Measurements from ENCODE around the gene DENND1C. TPM values are rescaled to one million over a fixed set of nuclear protein-coding genes. Genes with fewer than 3 reads are reported as not detected.

DENND1C gene
- total and polyA plus RNA-seq, 2 donors from 2014 or later, result 2.6 to 8.2 TPM

- TF ChIP-seq, protein P1, sequence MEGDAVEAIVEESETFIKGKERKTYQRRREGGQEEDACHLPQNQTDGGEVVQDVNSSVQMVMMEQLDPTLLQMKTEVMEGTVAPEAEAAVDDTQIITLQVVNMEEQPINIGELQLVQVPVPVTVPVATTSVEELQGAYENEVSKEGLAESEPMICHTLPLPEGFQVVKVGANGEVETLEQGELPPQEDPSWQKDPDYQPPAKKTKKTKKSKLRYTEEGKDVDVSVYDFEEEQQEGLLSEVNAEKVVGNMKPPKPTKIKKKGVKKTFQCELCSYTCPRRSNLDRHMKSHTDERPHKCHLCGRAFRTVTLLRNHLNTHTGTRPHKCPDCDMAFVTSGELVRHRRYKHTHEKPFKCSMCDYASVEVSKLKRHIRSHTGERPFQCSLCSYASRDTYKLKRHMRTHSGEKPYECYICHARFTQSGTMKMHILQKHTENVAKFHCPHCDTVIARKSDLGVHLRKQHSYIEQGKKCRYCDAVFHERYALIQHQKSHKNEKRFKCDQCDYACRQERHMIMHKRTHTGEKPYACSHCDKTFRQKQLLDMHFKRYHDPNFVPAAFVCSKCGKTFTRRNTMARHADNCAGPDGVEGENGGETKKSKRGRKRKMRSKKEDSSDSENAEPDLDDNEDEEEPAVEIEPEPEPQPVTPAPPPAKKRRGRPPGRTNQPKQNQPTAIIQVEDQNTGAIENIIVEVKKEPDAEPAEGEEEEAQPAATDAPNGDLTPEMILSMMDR (IDR thresholded peaks at IDR 0.05; ENCODE audit: borderline replicate concordance, extremely low read depth, insufficient read depth), result no peak
- DNase-seq (peak in 1 of 5 donors; percentile 81), FAIRE-seq (no peak)
- no peaks in the 10 kb centered on the region for H3K9me3 ChIP-seq (ENCODE audit: control insufficient read depth in 2 of 3, insufficient read depth in 1 of 3, low read length in 3 of 3)
- no peaks in the 10 kb centered on the region for H3K27me3 ChIP-seq (ENCODE audit: control insufficient read depth, insufficient read depth, low read length)
- H3K4me3 ChIP-seq (ENCODE audit: low read length in 3 of 3), result no peak overlapping the region
- H3K9ac ChIP-seq (ENCODE audit: low read length in 3 of 3), result no peak overlapping the region
- no peak overlapping the region for H3K27ac ChIP-seq (ENCODE audit: low read depth in 2 of 2, low read length in 2 of 2)
- intact Hi-C loops (cut with DNase I), result no loop called here
- no peaks in the 10 kb centered on the region for H3K36me3 ChIP-seq (ENCODE audit: control insufficient read depth in 2 of 3, insufficient read depth in 3 of 3, low read length in 3 of 3)
- peaks cover 0 to 1% (median 0%) of the 10 kb centered on the region in 3 donors for H3K4me1 ChIP-seq (ENCODE audit: control insufficient read depth in 2 of 3, insufficient read depth in 2 of 3, low read depth in 1 of 3, low read length in 3 of 3)
Measured at GRCh38 chr19:6521718-6522646, 40.4 kb upstream of the DENND1C start.

GRCh38 chr19:6519289-6519688 is 37.7 kb upstream of the DENND1C start:
- H3K36me3 ChIP-seq (ENCODE audit: control insufficient read depth in 2 of 3, insufficient read depth in 3 of 3, low read length in 3 of 3), result no peaks in the 10 kb centered on the region
- peaks cover 0 to 2% (median 0%) of the 10 kb centered on the region in 3 donors for H3K4me1 ChIP-seq (ENCODE audit: control insufficient read depth in 2 of 3, insufficient read depth in 2 of 3, low read depth in 1 of 3, low read length in 3 of 3)
- H3K27ac ChIP-seq (ENCODE audit: low read depth in 2 of 2, low read length in 2 of 2), result no peak overlapping the region
- DNase-seq (no peak), FAIRE-seq (no peak)
- TF ChIP-seq, protein P1 (IDR thresholded peaks at IDR 0.05; ENCODE audit: borderline replicate concordance, extremely low read depth, insufficient read depth), result no peak
- no peaks in the 10 kb centered on the region for H3K27me3 ChIP-seq (ENCODE audit: control insufficient read depth, insufficient read depth, low read length)
- no peak overlapping the region for H3K9ac ChIP-seq (ENCODE audit: low read length in 3 of 3)
- intact Hi-C loops (cut with DNase I), result loop anchor here (10.0 kb wide), 1 partner anchor 106 kb away; no protein-coding TSS in a partner anchor
- H3K4me3 ChIP-seq (ENCODE audit: low read length in 3 of 3), result no peak overlapping the region
- no peaks in the 10 kb centered on the region for H3K9me3 ChIP-seq (ENCODE audit: control insufficient read depth in 2 of 3, insufficient read depth in 1 of 3, low read length in 3 of 3)

DNA sequence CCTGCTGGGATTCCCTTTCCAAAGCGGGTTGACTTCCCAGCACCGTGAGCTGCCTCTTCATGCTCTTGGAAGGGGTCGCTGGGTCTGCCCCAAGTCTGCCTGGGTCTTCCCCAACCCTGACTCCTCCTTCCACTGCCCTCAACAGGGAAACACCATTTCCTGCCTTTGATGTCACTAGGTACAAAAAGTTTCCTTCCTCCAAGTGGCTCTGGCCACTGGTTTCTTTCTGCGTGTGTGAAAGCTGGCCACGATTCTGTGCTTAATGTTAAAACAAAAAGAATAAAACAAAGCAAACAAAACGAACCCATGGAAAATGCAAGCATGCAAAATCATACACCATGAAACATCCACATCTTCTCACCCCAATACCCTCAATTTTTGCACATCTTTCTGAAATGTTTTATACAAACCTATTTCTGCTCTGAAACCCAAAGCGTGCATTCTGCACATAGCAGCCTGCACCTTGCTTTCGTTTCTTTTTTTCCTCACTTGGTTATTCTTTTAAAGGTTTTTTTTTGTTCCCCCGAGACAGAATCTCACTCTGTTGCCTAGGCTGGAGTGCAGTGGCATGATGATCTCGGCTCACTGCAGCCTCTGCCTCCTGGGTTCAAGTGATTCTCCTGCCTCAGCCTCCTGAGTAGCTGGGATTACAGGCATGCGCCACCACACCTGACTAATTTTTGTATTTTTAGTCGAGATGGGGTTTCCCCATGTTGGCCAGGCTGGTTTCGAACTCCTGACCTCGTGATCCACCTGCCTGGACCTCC is 36.7 kb upstream of the DENND1C start:
- intact Hi-C loops (cut with DNase I), result loop anchor here (10.0 kb wide), 1 partner anchor 106 kb away; no protein-coding TSS in a partner anchor
- Histone ChIP-seq H3K27me3 (ENCODE audit: control insufficient read depth, insufficient read depth, low read length) (no peaks in the 10 kb centered on the region), H3K9ac (ENCODE audit: low read length in 3 of 3) (no peak overlapping the region), H3K4me3 (ENCODE audit: low read length in 3 of 3) (no peak overlapping the region), H3K36me3 (ENCODE audit: control insufficient read depth in 2 of 3, insufficient read depth in 3 of 3, low read length in 3 of 3) (no peaks in the 10 kb centered on the region), H3K27ac (ENCODE audit: low read depth in 2 of 2, low read length in 2 of 2) (no peak overlapping the region), H3K4me1 (ENCODE audit: control insufficient read depth in 2 of 3, insufficient read depth in 2 of 3, low read depth in 1 of 3, low read length in 3 of 3) (peaks cover 0 to 2% (median 0%) of the 10 kb centered on the region in 3 donors), H3K9me3 (ENCODE audit: control insufficient read depth in 2 of 3, insufficient read depth in 1 of 3, low read length in 3 of 3) (no peaks in the 10 kb centered on the region)
- TF ChIP-seq, protein P1 (IDR thresholded peaks at IDR 0.05; ENCODE audit: borderline replicate concordance, extremely low read depth, insufficient read depth), result no peak
- DNase-seq (no peak), FAIRE-seq (no peak)
